Naive B cell (primary cell): ENCODE data around the gene IKBKG. TPM values are rescaled to one million over a fixed set of nuclear protein-coding genes. Genes with fewer than 3 reads are reported as not detected.

Experiments
- ATAC-seq, 2 donors: fragments of 150-1000 bp; cut with Tn5 transposase; 2 replicates each; pipeline ENCODE4 v1.10.0; 2021; ENCODE audit warnings: low read depth in 2 of 2, mild to moderate bottlenecking in 2 of 2, moderate library complexity in 2 of 2
- DNase-seq: peaks from one replicate; pipeline ENCODE4 v3.0.0; 2022
- H3K27ac Mint-ChIP-seq, 6 donors: one replicate each; pipeline ENCODE4 v1.8.0; 2020 to 2022; ENCODE audit warnings: mild to moderate bottlenecking in 6 of 6, mixed read lengths in 6 of 6, moderate library complexity in 5 of 6, inconsistent platforms in 2 of 6
- H3K27me3 Mint-ChIP-seq, 3 donors: one replicate each; pipeline ENCODE4 v1.8.0; 2021 to 2022; ENCODE audit warnings: mixed read lengths in 3 of 3, mild to moderate bottlenecking in 1 of 3
- H3K36me3 Mint-ChIP-seq, 2 donors: one replicate each; pipeline ENCODE4 v1.8.0; 2020 to 2022; ENCODE audit warnings: mixed read lengths in 2 of 2, inconsistent platforms in 1 of 2, mild to moderate bottlenecking in 1 of 2
- H3K4me1 Mint-ChIP-seq, 3 donors: one replicate each; pipeline ENCODE4 v1.8.0; 2020 to 2022; ENCODE audit warnings: mixed read lengths in 3 of 3, inconsistent platforms in 1 of 3, mild to moderate bottlenecking in 1 of 3, moderate library complexity in 1 of 3
- H3K4me3 Mint-ChIP-seq, 8 donors: one replicate each; pipeline ENCODE4 v1.8.0; 2020 to 2022; ENCODE audit warnings: mild to moderate bottlenecking in 8 of 8, mixed read lengths in 8 of 8, moderate library complexity in 8 of 8, inconsistent platforms in 2 of 8
- H3K9me3 Mint-ChIP-seq, 7 donors: one replicate each; pipeline ENCODE4 v1.8.0; 2020 to 2022; ENCODE audit warnings: mixed read lengths in 7 of 7, mild to moderate bottlenecking in 5 of 7, inconsistent platforms in 2 of 7, moderate library complexity in 1 of 7
- polyA plus RNA-seq, 6 donors: library from polyadenylated mRNA; unstranded; fragments of 300-500 nt; fragmentation: Illumina TruSeq; gene quantifications; one replicate each; pipeline ENCODE4 v1.2.3, GENCODE V29; 2021; ENCODE audit warnings: low read depth in 6 of 6

The IKBKG gene
- polyA plus RNA-seq, 6 donors from 2014 or later = 18.3 to 34.0 (median 26.5) TPM

DNA sequence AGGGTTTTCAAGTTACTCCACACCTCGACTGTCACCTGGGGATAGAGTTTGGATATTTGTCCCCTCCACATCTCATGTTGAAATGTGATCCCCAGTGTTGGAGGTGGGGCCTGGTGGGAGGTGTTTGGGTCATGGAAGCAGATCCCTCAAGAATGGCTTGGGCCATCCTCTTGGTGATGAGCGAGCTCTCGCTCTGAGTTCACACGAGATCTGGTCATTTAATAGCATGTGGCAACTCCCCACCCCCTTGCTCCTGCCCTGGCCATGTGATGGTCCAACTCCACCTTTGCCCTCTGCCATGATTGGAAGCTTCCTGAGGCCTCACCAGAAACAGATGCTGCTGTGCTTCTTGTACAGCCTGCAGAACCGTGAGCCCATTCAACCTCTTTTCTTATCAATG lies 45.8 kb downstream of the IKBKG start:
- Mint-ChIP-seq H3K4me1 (no peaks in the 10 kb centered on the region), H3K27ac (no peak overlapping the region), H3K4me3 (no peak overlapping the region), H3K9me3 (peaks cover 0 to 13% (median 2%) of the 10 kb centered on the region in 7 donors), H3K27me3 (peaks cover 4 to 16% (median 12%) of the 10 kb centered on the region in 3 donors), H3K36me3 (peaks cover 0 to 14% of the 10 kb centered on the region in 2 donors)
- ATAC-seq = no peak
- DNase-seq = no peak

DNA sequence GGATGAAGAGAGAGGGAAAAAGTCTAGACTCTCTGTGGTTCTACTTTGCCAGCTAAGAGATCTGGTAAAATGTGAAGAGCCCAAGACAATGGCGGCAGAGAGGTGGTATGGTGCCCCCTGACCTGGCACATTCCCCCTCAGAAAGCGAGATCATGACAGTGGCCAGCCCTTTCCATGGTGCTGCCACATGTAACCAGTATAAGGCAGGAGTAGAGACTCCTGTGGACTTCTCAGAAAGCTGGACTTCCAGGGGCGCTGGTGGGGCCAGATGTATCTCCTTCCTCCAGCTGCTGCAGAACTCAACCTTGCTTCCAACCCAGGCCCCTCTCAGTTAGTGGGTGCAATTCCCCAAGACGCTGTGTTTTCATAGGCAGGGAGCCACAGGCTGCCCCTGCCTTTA lies 47.1 kb downstream of the IKBKG start:
- Mint-ChIP-seq H3K27ac (no peak overlapping the region), H3K27me3 (peaks cover 4 to 16% (median 12%) of the 10 kb centered on the region in 3 donors), H3K9me3 (peaks cover 0 to 13% (median 2%) of the 10 kb centered on the region in 7 donors), H3K4me1 (no peaks in the 10 kb centered on the region), H3K36me3 (peaks cover 0 to 14% of the 10 kb centered on the region in 2 donors), H3K4me3 (no peak overlapping the region)
- no peak for DNase-seq
- ATAC-seq = no peak

DNA sequence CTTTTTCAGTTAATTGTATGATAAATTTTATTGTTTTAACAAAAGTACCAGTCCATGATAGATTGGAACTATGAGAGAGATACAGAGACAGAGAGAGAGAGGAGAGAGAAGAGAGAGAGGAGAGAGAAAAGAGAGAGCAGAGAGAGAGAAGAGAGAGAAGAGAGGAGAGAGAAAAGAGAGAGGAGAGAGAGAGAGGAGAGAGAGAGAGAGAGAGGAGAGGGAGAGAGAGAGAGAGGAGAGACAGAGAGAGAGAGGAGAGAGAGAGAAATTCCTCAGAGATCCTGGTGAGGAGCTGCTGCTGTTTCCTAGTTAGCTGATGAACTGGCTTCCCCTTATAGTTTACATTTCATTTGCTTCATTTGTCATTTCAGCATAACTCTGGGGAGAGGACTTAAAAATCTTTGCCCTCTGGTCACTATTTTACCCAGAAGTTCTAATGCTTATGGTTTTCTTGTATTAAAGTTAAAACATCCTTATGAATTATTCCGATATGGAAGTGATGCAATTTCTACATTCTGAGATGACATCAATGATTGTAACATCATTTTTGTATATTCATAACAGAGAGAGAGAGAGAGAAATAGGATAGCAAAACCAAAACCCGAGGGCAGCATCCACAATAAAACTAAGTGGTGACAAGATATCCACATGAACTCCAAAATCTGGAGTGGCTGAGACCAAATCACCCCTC lies 48.3 kb downstream of the IKBKG start:
- H3K27ac Mint-ChIP-seq = no peak overlapping the region
- no peak for ATAC-seq
- H3K4me3 Mint-ChIP-seq = no peak overlapping the region
- DNase-seq = no peak
- H3K4me1 Mint-ChIP-seq = no peaks in the 10 kb centered on the region
- H3K27me3 Mint-ChIP-seq = peaks cover 7 to 16% (median 12%) of the 10 kb centered on the region in 3 donors
- peaks cover 0 to 13% (median 2%) of the 10 kb centered on the region in 7 donors for H3K9me3 Mint-ChIP-seq
- H3K36me3 Mint-ChIP-seq = peaks cover 0 to 14% of the 10 kb centered on the region in 2 donors

DNA sequence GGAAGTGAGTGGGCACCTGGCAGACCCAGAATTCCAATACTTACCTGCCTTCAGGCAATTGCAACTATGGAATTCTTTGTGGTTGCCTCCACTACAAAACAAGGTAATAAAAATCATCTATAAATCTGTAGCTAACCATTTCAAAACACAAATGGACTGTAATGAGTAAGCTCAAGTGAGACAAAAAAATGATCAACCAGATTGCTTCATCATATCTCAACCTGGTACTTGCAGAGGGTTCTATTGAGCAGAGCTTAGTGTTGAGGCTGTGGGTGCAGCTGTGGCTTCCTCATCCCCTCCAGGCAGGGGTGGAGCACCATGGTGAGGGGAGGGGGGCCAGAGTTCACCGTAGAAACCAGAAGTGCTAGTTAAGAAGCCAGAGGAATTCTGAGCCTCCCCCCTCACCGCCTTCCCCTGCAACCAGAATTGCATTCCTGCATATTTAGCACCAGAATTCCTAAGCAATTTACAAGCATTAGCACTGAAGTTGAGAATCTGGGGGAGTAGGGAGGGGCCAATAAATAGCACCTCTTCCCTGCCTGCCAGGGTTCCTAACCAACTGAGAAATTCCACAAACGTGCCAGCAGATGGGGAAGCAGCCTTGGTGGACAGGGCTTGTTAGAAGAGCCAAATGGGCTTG lies 49.0 kb downstream of the IKBKG start:
- Mint-ChIP-seq H3K27me3 (peaks cover 7 to 16% (median 12%) of the 10 kb centered on the region in 3 donors), H3K27ac (no peak overlapping the region), H3K4me1 (no peaks in the 10 kb centered on the region), H3K36me3 (peaks cover 0 to 13% of the 10 kb centered on the region in 2 donors), H3K9me3 (peaks cover 0 to 11% (median 2%) of the 10 kb centered on the region in 7 donors), H3K4me3 (no peak overlapping the region)
- ATAC-seq = no peak
- DNase-seq = no peak

DNA sequence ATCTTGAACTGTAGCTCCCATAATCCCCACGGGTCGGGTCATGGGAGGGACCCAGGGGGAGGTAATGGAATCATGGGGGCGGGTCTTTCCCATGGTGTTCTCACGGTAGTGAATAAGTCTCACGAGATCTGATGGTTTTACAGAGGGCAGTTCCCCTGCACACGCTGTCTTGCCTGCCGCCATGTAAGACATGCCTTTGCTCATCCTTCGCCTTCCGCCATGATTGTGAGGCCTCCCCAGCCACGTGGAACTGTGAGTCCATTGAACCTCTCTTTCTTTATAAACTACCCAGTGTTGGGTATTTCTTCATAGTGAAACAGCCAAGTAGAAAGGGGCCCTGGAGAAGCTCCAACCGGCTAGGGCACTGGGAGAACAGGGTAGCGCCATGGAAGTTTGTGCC lies 49.8 kb downstream of the IKBKG start:
- peaks cover 0 to 5% of the 10 kb centered on the region in 2 donors for H3K36me3 Mint-ChIP-seq
- DNase-seq (no peak), ATAC-seq (no peak)
- H3K4me3 Mint-ChIP-seq = no peak overlapping the region
- peaks cover 7 to 13% (median 10%) of the 10 kb centered on the region in 3 donors for H3K27me3 Mint-ChIP-seq
- no peaks in the 10 kb centered on the region for H3K4me1 Mint-ChIP-seq
- no peak overlapping the region for H3K27ac Mint-ChIP-seq
- H3K9me3 Mint-ChIP-seq = peaks cover 0 to 8% (median 2%) of the 10 kb centered on the region in 7 donors

DNA sequence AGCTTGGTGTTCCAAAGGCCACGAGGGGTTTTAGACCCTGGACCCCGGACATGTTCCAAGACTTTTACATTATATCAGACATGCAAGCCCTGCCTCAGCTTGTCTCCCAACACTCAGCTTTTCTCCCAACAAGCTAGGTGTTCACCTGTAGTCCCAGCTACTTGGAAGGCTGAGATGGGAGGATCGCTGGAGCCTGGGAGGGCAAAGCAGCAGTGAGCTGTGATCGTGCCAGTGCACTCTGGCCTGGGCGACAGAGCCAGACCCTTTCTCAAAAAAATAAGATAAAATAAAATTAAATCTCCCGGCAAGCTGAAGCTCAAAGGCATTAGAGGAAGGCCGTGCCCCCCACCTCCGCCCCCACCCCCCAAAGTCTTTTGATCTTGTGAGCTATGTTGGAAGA lies 51.2 kb downstream of the IKBKG start:
- Mint-ChIP-seq H3K27ac (no peak overlapping the region), H3K27me3 (peaks cover 6 to 7% (median 7%) of the 10 kb centered on the region in 3 donors), H3K4me1 (no peaks in the 10 kb centered on the region), H3K4me3 (no peak overlapping the region), H3K36me3 (no peaks in the 10 kb centered on the region), H3K9me3 (peaks cover 0 to 6% (median 0%) of the 10 kb centered on the region in 7 donors)
- DNase-seq = no peak
- no peak for ATAC-seq

DNA sequence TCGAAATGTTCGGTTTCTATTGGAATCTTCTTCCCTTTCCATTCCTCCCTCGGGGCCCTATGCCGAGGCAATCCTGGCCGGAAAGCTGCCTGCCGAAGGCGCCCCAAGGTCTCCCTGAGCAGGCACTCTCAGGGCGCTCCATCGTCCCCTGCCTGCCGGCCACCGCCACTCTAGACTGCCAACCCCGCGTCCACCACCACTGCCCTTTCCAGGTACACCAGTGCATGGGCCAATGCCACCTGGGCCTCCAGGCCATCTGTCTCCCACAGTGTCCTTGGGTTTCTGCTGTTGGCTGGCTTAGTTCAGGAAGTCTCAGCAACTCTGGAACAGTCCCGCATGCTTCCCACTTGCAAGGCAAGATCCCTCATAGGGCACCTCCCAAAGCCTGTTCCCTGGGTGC lies 52.1 kb downstream of the IKBKG start:
- H3K4me3 Mint-ChIP-seq = no peak overlapping the region
- peaks cover 0 to 4% (median 0%) of the 10 kb centered on the region in 7 donors for H3K9me3 Mint-ChIP-seq
- no peaks in the 10 kb centered on the region for H3K36me3 Mint-ChIP-seq
- DNase-seq (no peak), ATAC-seq (no peak)
- no peaks in the 10 kb centered on the region for H3K4me1 Mint-ChIP-seq
- no peak overlapping the region for H3K27ac Mint-ChIP-seq
- H3K27me3 Mint-ChIP-seq = peaks cover 4 to 7% (median 6%) of the 10 kb centered on the region in 3 donors

DNA sequence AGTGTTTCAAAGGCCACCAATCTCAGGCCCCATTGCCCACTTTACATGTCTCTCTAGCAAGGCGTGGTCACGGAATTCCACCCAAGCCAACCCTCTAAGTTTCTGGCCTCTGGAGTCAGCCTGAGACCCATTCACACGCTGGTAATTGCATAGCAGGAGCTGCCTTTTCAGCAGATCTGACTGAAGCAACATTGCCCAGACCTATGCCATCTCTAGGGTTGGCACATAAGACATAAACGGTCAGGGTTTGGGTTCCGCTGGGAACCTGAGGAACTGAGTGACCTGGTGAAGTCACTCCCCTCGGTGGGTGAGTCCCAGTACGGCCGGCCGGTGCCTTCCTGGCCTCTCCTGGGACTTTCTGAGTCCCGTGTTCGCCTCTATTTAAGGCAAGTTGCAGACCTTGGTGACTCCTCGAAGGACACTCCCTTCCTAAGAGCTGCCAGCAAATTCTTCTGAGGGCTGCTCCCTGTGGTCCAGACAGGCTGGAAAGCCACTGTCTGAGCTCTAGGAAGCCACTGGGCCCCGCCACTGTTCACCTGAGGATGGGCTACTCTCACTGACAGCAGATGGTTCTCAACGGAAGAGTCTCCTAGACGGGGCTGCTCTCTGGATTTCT lies 53.4 kb downstream of the IKBKG start:
- peak overlapping the region in 1 of 6 donors; percentile 56 for H3K27ac Mint-ChIP-seq

DNA sequence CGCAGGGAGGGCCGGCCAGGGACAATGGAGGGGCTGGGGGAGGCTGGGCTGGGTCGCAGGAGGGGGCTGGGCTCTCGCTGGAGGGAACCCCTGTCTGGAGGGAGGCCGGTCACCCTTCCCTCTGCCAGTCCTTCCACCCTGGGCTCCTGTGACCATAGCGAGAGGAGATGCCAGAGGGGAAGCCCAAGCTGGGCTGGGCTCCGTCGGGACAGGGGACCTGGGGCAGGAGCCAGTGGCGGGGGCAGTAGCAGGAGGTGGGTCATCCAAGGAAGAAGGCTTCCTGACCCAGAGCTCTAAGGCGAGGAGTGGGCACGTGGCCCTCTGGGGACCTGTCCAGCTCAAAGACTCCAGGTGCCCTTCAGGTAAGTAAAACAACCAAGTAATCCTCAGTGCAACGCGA lies 54.8 kb downstream of the IKBKG start:
- Mint-ChIP-seq H3K27ac (no peak overlapping the region), H3K27me3 (peaks cover 0 to 7% (median 0%) of the 10 kb centered on the region in 3 donors), H3K36me3 (no peaks in the 10 kb centered on the region), H3K9me3 (peaks cover 0 to 4% (median 0%) of the 10 kb centered on the region in 7 donors), H3K4me3 (no peak overlapping the region), H3K4me1 (no peaks in the 10 kb centered on the region)
- no peak for DNase-seq
- ATAC-seq = no peak

More for the DNA sequence above, 53.4 kb downstream of the IKBKG start:
- DNase-seq = no peak
- no peaks in the 10 kb centered on the region for H3K36me3 Mint-ChIP-seq
- H3K9me3 Mint-ChIP-seq = peaks cover 0 to 4% (median 0%) of the 10 kb centered on the region in 7 donors
- H3K27me3 Mint-ChIP-seq = peaks cover 0 to 7% (median 0%) of the 10 kb centered on the region in 3 donors
- no peak for ATAC-seq
- no peak overlapping the region for H3K4me3 Mint-ChIP-seq
- H3K4me1 Mint-ChIP-seq = no peaks in the 10 kb centered on the region

DNA sequence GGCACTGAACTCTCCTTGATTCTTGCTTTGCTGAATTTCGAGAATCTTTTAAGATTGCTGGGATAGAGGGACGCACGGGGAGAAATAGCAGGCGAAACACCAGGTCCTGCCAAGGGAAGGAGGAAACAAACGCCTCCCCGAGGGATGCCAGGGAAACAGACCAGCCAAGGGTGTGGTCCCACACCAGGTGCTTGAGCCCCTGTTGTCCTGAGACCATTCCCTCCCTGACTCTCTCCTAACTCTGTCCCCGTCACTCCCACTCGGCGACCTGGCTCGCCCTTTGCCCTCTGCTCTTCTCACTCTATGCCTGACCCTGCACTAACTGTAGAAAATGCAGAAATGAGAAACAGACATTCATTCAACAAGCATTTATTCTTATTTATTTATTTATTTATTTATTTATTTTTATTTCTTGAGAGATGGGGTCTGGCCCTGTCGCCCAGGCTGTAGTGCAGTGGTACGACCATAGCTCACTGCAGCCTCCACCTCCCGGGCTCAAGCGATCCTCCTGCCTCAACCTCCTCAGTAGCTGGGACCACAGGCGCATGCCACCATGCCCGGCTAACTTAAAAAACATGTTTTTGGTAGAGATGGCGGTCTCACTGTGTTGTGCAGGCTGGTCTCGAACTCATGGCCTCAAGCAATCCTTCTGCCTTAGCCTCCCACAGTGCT lies 55.5 kb downstream of the IKBKG start:
- ATAC-seq (no peak), DNase-seq (no peak)
- Mint-ChIP-seq H3K9me3 (peaks cover 0 to 2% (median 0%) of the 10 kb centered on the region in 7 donors), H3K4me3 (no peak overlapping the region), H3K27me3 (peaks cover 0 to 4% (median 0%) of the 10 kb centered on the region in 3 donors), H3K36me3 (no peaks in the 10 kb centered on the region), H3K4me1 (no peaks in the 10 kb centered on the region), H3K27ac (no peak overlapping the region)

DNA sequence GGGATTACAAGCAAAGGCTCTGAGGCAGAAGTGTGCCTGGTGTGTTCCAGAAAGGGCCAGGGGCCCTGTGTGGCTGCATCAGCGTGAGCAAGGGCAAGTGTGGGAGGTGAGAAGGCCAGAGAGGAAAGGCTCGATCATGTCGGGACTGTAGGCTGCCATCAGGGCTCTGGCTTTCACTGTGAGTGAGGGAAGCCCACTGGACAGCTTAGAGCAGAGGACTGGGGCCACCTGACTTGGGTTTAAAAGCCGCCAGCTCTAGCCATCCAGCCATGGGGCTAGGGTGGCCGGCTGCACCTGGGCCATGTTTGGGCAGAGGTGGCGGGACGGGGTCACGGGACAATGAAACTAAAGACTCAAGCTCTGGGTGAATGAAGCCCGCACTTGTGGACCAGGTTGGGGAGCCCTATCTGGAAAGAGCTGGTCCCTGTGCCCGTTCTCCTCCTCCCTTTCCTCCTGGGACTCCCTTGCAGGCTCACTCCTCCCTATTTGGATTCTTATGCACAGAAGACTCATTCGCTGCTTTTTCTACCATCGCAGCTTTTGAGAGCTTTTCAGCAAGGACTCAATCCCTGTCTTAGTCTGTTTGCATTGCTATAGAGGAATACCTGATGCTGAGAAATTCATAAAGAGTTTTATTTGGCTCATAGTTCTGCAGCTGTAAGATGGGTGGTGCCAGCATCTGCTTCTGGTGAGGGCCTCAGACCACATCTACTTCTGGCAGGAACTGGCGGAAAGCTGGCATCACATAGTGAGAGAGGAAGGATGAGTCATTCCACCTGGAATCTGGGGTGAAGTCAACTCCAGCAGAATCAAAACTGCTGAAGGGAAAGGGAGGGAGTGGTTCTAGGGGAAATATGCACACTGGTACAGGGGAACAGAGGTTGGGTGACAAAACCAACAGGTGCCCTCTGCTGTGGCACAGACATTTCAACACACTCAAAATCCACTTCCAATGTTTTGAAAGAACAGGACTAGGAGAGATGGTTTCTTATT lies 56.3 kb downstream of the IKBKG start:
- Mint-ChIP-seq H3K36me3 (no peaks in the 10 kb centered on the region), H3K27ac (no peak overlapping the region), H3K9me3 (peaks cover 0 to 2% (median 0%) of the 10 kb centered on the region in 7 donors), H3K27me3 (peaks cover 0 to 3% (median 0%) of the 10 kb centered on the region in 3 donors), H3K4me3 (no peak overlapping the region), H3K4me1 (no peaks in the 10 kb centered on the region)
- no peak for DNase-seq
- ATAC-seq = no peak

DNA sequence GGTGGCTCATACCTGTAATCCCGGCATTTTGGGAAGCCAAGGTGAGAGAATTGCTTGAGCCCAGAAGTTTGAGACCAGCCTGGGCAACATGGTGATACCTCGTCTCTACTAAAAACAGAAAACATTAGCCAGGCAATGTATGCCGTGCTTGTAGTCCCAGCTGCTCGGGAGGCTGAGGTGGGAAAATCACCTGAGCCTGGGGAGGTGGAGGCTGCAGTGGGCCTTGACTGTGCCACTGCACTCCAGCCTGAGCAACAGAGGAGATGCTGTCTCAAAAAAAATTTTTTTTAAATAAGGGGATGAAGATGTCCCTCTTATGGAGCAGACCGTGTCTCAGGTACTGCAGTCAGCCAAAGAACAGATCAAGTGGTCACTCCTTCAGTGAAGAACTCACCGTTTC lies 58.1 kb downstream of the IKBKG start:
- no peak for ATAC-seq
- H3K36me3 Mint-ChIP-seq = no peaks in the 10 kb centered on the region
- H3K4me3 Mint-ChIP-seq = no peak overlapping the region
- H3K4me1 Mint-ChIP-seq = no peaks in the 10 kb centered on the region
- H3K27me3 Mint-ChIP-seq = no peaks in the 10 kb centered on the region
- peaks cover 0 to 2% (median 0%) of the 10 kb centered on the region in 7 donors for H3K9me3 Mint-ChIP-seq
- no peak for DNase-seq
- H3K27ac Mint-ChIP-seq = no peak overlapping the region
